Middle frontal gyrus (tissue), 1 donor: ENCODE results near the gene REPS1.

ENCODE experiments used
- DNase-seq: peaks from one replicate; pipeline ENCODE4 v3.0.0-alpha.2; 2015; ENCODE audit warnings: low spot score; ENCODE audit errors: extremely low spot score

REPS1 gene

GRCh38 chr6:138926579-138926978, 61.5 kb downstream of the REPS1 start:
- no peak for DNase-seq

- no peak for DNase-seq
Observed at GRCh38 chr6:138925806-138926205, 62.2 kb downstream of the REPS1 start.

GRCh38 chr6:138923561-138923960, 64.5 kb downstream of the REPS1 start:
- DNase-seq, result no peak

GRCh38 chr6:138920906-138921305, 67.1 kb downstream of the REPS1 start:
- no peak for DNase-seq

- no peak for DNase-seq
Observed at GRCh38 chr6:138914701-138915100, 73.4 kb downstream of the REPS1 start.

GRCh38 chr6:138912308-138912707, 75.7 kb downstream of the REPS1 start:
- DNase-seq, result no peak

- no peak for DNase-seq
Observed at GRCh38 chr6:138909975-138910374, 78.1 kb downstream of the REPS1 start.

GRCh38 chr6:138909511-138909910, 78.5 kb downstream of the REPS1 start:
- no peak for DNase-seq

GRCh38 chr6:138907167-138907566, 80.9 kb downstream of the REPS1 start:
- no peak for DNase-seq

- no peak for DNase-seq
Observed at GRCh38 chr6:138897031-138897430, 91.0 kb downstream of the REPS1 start.

GRCh38 chr6:138896104-138896756, 91.8 kb downstream of the REPS1 start:
- no peak for DNase-seq

- DNase-seq, result no peak
Observed at GRCh38 chr6:138891255-138891986, 96.6 kb downstream of the REPS1 start.

GRCh38 chr6:138885156-138885819, 102.8 kb downstream of the REPS1 start:
- DNase-seq, result no peak

- no peak for DNase-seq
Observed at GRCh38 chr6:138882369-138883017, 105.6 kb downstream of the REPS1 start.

- DNase-seq, result no peak
Observed at GRCh38 chr6:138873191-138873590, 114.9 kb downstream of the REPS1 start.

- DNase-seq, result no peak
Observed at GRCh38 chr6:138869398-138869797, 118.7 kb downstream of the REPS1 start.

GRCh38 chr6:138868181-138868580, 119.9 kb downstream of the REPS1 start:
- no peak for DNase-seq

- DNase-seq, result no peak
Observed at GRCh38 chr6:138865480-138866109, 122.5 kb downstream of the REPS1 start.

- DNase-seq, result no peak
Observed at GRCh38 chr6:138864343-138864890, 123.6 kb downstream of the REPS1 start.

- DNase-seq, result no peak
Observed at GRCh38 chr6:138863321-138863720, 124.7 kb downstream of the REPS1 start.

- DNase-seq, result no peak
Observed at GRCh38 chr6:138862456-138862855, 125.6 kb downstream of the REPS1 start.
